ENCODE results near the gene OR6Q1. TPM values are rescaled to one million over a fixed set of nuclear protein-coding genes. Genes with fewer than 3 reads are reported as not detected.

OR6Q1 gene
- total and polyA plus RNA-seq, 2 of the 13 experiments (the other 11 are each of a cell fraction or from before 2014, with no cell fraction given): not detected

DNA sequence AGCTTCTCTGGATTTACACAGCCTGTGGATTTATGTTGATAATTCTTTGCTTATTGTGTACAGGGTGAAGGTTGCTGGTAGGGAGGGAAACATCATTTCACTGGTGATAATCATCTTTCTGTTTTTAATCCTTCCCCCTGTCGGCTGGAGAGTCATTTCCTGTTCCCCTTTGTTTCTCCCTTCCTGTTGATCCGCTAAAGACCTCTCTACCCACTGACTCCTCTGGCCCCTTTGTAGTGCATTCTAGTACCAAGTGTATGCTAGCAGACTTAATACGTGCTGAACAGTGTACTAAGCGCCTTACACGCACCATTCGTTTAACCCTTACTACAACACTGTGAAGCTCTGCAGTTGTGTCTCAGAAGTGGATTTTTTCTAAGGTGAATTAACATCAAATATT is 26.1 kb upstream of the OR6Q1 start:
- WGBS (ENCODE audit: low lambda C conversion rate): 81% methylated on average over 6 of the region's 6 CpGs
- DNase-seq (ENCODE audit: low spot score): no peak
- no peak overlapping the region for H3K4me2 ChIP-seq (ENCODE audit: low read depth, low read length)
- no TSS peak for BruUV-seq (replicated peaks)
- H3K9ac ChIP-seq (ENCODE audit: insufficient read depth, low read depth, low read length): no peak overlapping the region
- H3K36me3 ChIP-seq (replicated peaks in 1 of 2; ENCODE audit: control insufficient read depth in 1 of 2, insufficient read depth in 2 of 2, low read length in 2 of 2): no peaks in the 10 kb centered on the region
- no peak overlapping the region for H3K27ac ChIP-seq (ENCODE audit: extremely low read length, insufficient read depth, low read length)
- ChIA-PET CTCF (ENCODE audit: low intra/inter-chr PET ratio, low total read pairs) (no interaction called here), POLR2A (interaction anchor here (0.5 kb wide), 1 partner anchor 369 kb away, joined by 3 read pairs; no protein-coding TSS in a partner anchor)
- FAIRE-seq: no peak
- in situ Hi-C loops (cut with HindIII; ENCODE audit: extremely low pct_ligation_motif_present, low pct_unique_long_range_greater_than_20kb) (no loop called here), intact Hi-C loops (cut with micrococcal nuclease; ENCODE audit: unreplicated experiment) (no loop called here)
- no peaks in the 10 kb centered on the region for H3K79me2 ChIP-seq (ENCODE audit: insufficient read depth, low read length)
- ATAC-seq: no peak
- H2AFZ ChIP-seq (ENCODE audit: low read length): no peak overlapping the region
- no peaks in the 10 kb centered on the region for H3K27me3 ChIP-seq (ENCODE audit: control insufficient read depth in 1 of 2, insufficient read depth in 2 of 2, low read length in 2 of 2)
- H3K9me3 ChIP-seq (ENCODE audit: low read length): no peaks in the 10 kb centered on the region; the same call in 1 of the 2 replicates
- peaks cover 43% of the 10 kb centered on the region for H3K4me1 ChIP-seq (ENCODE audit: insufficient read depth, low read length)
- H3K4me3 ChIP-seq (replicated peaks in 1 of 3; ENCODE audit: insufficient read depth in 1 of 3, low read depth in 2 of 3, low read length in 3 of 3): no peak overlapping the region
- H4K20me1 ChIP-seq (ENCODE audit: insufficient read depth, low read length): no peaks in the 10 kb centered on the region
- TF ChIP-seq XRCC5 (optimal IDR thresholded peaks at IDR 0.05; ENCODE audit: low read length): no peak
- peak; percentile 80; the same call in 1 of the 2 replicates for TF ChIP-seq ZNF652 (CRISPR knock-in tag; IDR thresholded peaks at IDR 0.05; ENCODE audit: borderline replicate concordance, low read depth)
- no peak for TF ChIP-seq ZFYVE20 (CRISPR knock-in tag; IDR thresholded peaks at IDR 0.05; ENCODE audit: borderline replicate concordance, low read depth)
- TF ChIP-seq ZNF646 (CRISPR knock-in tag; IDR thresholded peaks at IDR 0.05): no peak
- no peak for TF ChIP-seq MEIS2 (CRISPR knock-in tag; IDR thresholded peaks at IDR 0.05)
- no peak for TF ChIP-seq STAG1 (CRISPR knock-in tag; IDR thresholded peaks at IDR 0.05)
- TF ChIP-seq PLRG1 (conservative IDR thresholded peaks at IDR 0.05): no peak
- no peak for TF ChIP-seq HNRNPUL1 (IDR thresholded peaks at IDR 0.05; ENCODE audit: low read depth, low read length)
- TF ChIP-seq, protein P1, sequence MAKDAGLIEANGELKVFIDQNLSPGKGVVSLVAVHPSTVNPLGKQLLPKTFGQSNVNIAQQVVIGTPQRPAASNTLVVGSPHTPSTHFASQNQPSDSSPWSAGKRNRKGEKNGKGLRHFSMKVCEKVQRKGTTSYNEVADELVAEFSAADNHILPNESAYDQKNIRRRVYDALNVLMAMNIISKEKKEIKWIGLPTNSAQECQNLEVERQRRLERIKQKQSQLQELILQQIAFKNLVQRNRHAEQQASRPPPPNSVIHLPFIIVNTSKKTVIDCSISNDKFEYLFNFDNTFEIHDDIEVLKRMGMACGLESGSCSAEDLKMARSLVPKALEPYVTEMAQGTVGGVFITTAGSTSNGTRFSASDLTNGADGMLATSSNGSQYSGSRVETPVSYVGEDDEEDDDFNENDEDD (CRISPR knock-in tag; IDR thresholded peaks at IDR 0.05; ENCODE audit: borderline replicate concordance): no peak
- TF ChIP-seq, protein P2, sequence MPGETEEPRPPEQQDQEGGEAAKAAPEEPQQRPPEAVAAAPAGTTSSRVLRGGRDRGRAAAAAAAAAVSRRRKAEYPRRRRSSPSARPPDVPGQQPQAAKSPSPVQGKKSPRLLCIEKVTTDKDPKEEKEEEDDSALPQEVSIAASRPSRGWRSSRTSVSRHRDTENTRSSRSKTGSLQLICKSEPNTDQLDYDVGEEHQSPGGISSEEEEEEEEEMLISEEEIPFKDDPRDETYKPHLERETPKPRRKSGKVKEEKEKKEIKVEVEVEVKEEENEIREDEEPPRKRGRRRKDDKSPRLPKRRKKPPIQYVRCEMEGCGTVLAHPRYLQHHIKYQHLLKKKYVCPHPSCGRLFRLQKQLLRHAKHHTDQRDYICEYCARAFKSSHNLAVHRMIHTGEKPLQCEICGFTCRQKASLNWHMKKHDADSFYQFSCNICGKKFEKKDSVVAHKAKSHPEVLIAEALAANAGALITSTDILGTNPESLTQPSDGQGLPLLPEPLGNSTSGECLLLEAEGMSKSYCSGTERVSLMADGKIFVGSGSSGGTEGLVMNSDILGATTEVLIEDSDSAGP (CRISPR knock-in tag; IDR thresholded peaks at IDR 0.05; ENCODE audit: borderline replicate concordance): no peak
- no peak for TF ChIP-seq EED (CRISPR knock-in tag; IDR thresholded peaks at IDR 0.05)
- no peak for TF ChIP-seq HCFC1 (IDR thresholded peaks at IDR 0.05; ENCODE audit: low read depth, low read length)
- TF ChIP-seq, protein P3, sequence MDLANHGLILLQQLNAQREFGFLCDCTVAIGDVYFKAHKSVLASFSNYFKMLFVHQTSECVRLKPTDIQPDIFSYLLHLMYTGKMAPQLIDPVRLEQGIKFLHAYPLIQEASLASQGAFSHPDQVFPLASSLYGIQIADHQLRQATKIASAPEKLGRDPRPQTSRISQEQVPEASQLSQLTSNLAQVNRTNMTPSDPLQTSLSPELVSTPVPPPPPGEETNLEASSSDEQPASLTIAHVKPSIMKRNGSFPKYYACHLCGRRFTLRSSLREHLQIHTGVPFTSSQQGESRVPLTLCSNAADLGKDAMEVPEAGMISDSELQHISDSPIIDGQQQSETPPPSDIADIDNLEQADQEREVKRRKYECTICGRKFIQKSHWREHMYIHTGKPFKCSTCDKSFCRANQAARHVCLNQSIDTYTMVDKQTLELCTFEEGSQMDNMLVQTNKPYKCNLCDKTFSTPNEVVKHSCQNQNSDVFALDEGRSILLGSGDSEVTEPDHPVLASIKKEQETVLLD (CRISPR knock-in tag; IDR thresholded peaks at IDR 0.05; ENCODE audit: low read depth): no peak
